ENCODE measurements around the gene VPS45. TPM values are rescaled to one million over a fixed set of nuclear protein-coding genes. Genes with fewer than 3 reads are reported as not detected.

VPS45 gene
- total and polyA plus RNA-seq, 3 donors from 2014 or later, result 28.4 to 50.7 (median 50.3) TPM

DNA sequence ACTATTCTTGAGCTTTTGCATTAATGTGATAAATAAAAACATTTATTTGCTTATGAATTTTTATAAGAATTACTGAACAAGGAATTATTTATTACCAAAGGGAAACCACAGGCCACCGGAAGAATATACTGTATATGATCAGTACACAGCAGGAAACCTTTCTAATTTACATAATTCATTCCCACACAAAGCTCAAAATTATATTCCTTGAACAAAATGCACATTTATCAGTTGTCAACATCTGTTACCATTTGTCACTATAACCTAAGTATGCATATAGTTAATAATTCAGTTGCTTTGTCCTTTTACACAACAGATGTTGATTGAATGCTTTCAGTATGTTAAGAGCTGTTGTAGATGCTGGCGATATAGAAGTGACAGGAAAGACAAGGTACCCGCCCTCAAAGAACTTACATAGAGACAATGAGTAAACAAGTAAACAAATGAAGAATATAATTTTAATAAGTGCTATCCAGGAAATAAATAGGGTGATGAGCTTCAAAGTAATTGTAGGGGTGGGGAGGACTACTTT, 27.2 kb downstream of the VPS45 start:
- no peaks in the 10 kb centered on the region for H3K36me3 ChIP-seq (ENCODE audit: low read depth, missing control alignments)

GRCh38 chr1:150102986-150103385, 35.4 kb downstream of the VPS45 start:
- TF ChIP-seq, protein P1, sequence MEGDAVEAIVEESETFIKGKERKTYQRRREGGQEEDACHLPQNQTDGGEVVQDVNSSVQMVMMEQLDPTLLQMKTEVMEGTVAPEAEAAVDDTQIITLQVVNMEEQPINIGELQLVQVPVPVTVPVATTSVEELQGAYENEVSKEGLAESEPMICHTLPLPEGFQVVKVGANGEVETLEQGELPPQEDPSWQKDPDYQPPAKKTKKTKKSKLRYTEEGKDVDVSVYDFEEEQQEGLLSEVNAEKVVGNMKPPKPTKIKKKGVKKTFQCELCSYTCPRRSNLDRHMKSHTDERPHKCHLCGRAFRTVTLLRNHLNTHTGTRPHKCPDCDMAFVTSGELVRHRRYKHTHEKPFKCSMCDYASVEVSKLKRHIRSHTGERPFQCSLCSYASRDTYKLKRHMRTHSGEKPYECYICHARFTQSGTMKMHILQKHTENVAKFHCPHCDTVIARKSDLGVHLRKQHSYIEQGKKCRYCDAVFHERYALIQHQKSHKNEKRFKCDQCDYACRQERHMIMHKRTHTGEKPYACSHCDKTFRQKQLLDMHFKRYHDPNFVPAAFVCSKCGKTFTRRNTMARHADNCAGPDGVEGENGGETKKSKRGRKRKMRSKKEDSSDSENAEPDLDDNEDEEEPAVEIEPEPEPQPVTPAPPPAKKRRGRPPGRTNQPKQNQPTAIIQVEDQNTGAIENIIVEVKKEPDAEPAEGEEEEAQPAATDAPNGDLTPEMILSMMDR (IDR thresholded peaks at IDR 0.05), result no peak
- WGBS, 2 donors, result 67 to 80% methylated on average over 1 of the region's 1 CpG
- Histone ChIP-seq H3K4me1 (no peaks in the 10 kb centered on the region), H3K27ac (no peak overlapping the region), H3K36me3 (ENCODE audit: low read depth, missing control alignments) (no peaks in the 10 kb centered on the region), H3K9me3 (no peaks in the 10 kb centered on the region), H3K4me3 (no peak overlapping the region), H3K27me3 (no peaks in the 10 kb centered on the region)
- intact Hi-C loops (cut with DNase I; ENCODE audit: low total_unique reads), result no loop called here
- no peak for DNase-seq

More for the DNA sequence above, 27.2 kb downstream of the VPS45 start:
- no peak for TF ChIP-seq POLR2A (IDR thresholded peaks at IDR 0.05)
- DNase-seq, result no peak
- intact Hi-C loops (cut with DNase I; ENCODE audit: low total_unique reads), result no loop called here
- H3K9me3 ChIP-seq, result no peaks in the 10 kb centered on the region
- H3K4me1 ChIP-seq, result no peaks in the 10 kb centered on the region
- H3K27ac ChIP-seq, result no peak overlapping the region
- no peak overlapping the region for H3K4me3 ChIP-seq
- no peaks in the 10 kb centered on the region for H3K27me3 ChIP-seq
- WGBS, 2 donors, result 91 to 95% methylated on average over 3 of the region's 3 CpGs

- TF ChIP-seq POLR2A (IDR thresholded peaks at IDR 0.05), result no peak
- TF ChIP-seq, protein P1 (IDR thresholded peaks at IDR 0.05), result no peak
- no peak overlapping the region for H3K27ac ChIP-seq
- H3K9me3 ChIP-seq, result no peaks in the 10 kb centered on the region
- no peak overlapping the region for H3K4me3 ChIP-seq
- H3K4me1 ChIP-seq, result no peaks in the 10 kb centered on the region
- DNase-seq, result no peak
- no peaks in the 10 kb centered on the region for H3K27me3 ChIP-seq
- no peaks in the 10 kb centered on the region for H3K36me3 ChIP-seq (ENCODE audit: low read depth, missing control alignments)
- intact Hi-C loops (cut with DNase I; ENCODE audit: low total_unique reads), result no loop called here
- WGBS, 2 donors, result 91 to 94% methylated on average over 7 of the region's 7 CpGs
Measured at GRCh38 chr1:150106341-150106740, 38.8 kb downstream of the VPS45 start.

DNA sequence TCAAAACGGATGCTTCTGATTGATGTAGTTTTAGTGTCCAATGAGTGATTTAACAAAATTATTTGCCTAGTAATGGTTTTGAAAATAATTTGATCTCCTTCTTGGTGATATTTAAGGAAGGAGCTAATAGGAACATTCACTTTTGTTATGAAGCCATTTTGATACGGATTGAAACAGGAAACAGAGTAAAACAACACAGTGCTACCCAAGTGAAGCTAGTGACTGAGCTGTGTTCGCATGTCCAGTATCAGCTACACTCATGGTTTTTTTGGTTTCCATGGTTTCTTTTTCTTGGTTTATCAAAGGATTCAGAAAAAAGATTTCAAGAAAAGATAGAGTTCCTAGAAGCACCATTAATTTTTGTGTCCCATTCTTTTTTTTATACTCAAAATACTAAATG, 42.0 kb downstream of the VPS45 start:
- no peak overlapping the region for H3K4me3 ChIP-seq
- no peak for DNase-seq
- no peak overlapping the region for H3K27ac ChIP-seq
- TF ChIP-seq POLR2A (IDR thresholded peaks at IDR 0.05), result no peak
- TF ChIP-seq, protein P1 (IDR thresholded peaks at IDR 0.05), result no peak
- intact Hi-C loops (cut with DNase I; ENCODE audit: low total_unique reads), result no loop called here
- 91 to 94% methylated on average over 3 of the region's 3 CpGs for WGBS, 2 donors
- H3K9me3 ChIP-seq, result no peaks in the 10 kb centered on the region
- no peaks in the 10 kb centered on the region for H3K27me3 ChIP-seq
- H3K4me1 ChIP-seq, result no peaks in the 10 kb centered on the region
- H3K36me3 ChIP-seq (ENCODE audit: low read depth, missing control alignments), result no peaks in the 10 kb centered on the region

DNA sequence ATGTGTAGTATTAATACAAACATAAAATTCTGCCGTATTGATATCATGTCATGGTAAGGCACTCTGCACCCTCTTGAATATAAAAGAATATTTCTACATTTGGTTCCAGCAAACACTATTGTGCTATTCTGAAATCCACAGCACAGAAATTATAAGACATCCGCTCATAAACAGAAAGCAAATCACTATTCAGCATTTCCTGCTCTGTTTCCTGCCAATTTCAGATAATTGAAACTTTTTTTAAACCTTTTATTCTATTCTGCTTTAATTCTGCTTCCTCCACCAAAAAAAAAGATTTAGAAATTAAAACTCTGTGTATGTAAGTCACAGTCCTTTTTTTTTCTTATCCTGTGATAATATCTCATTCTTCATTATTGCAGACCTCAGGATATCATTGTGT, 42.5 kb downstream of the VPS45 start:
- H3K9me3 ChIP-seq, result no peaks in the 10 kb centered on the region
- TF ChIP-seq, protein P1 (IDR thresholded peaks at IDR 0.05), result no peak
- TF ChIP-seq POLR2A (IDR thresholded peaks at IDR 0.05), result no peak
- H3K4me3 ChIP-seq, result no peak overlapping the region
- no peak overlapping the region for H3K27ac ChIP-seq
- no peaks in the 10 kb centered on the region for H3K36me3 ChIP-seq (ENCODE audit: low read depth, missing control alignments)
- no peaks in the 10 kb centered on the region for H3K27me3 ChIP-seq
- intact Hi-C loops (cut with DNase I; ENCODE audit: low total_unique reads), result no loop called here
- H3K4me1 ChIP-seq, result no peaks in the 10 kb centered on the region
- DNase-seq, result no peak
- WGBS, 2 donors, result 78 to 85% methylated on average over 2 of the region's 2 CpGs
